Testis (tissue), 2 donors: Measurements from ENCODE around the gene FAM25A.
"Not testable (repeated sequence)": the region's sequence is repeated elsewhere in the genome, so short reads cannot be mapped to it uniquely, and the experiment has no call there.

Experiments used
- CTCF ChIP-seq, 3 experiments: fragments of 450-650 bp in 2 of 3; fragments of 200-600 bp in 1 of 3; sonication (generic) in 1 of 3; IDR thresholded peaks; one replicate each; pipeline ENCODE4 v1.5.1; 2016 to 2019; ENCODE audit warnings: antibody characterized with exemption in 3 of 3, mild to moderate bottlenecking in 2 of 3, moderate library complexity in 1 of 3
- POLR2A ChIP-seq: fragments of 450-650 bp; IDR thresholded peaks from one replicate; pipeline ENCODE4 v1.6.1; 2017; ENCODE audit warnings: antibody characterized with exemption, mild to moderate bottlenecking, moderate library complexity

- TF ChIP-seq CTCF (IDR thresholded peaks at IDR 0.05); POLR2A: not testable (repeated sequence)
These were observed 6.6 kb upstream of the FAM25A start for GRCh38 chr10:87013528-87013927.
